Activated CD4-positive, alpha-beta T cell treated with anti-CD3 and anti-CD28 coated beads for 48 hours (primary cell): ENCODE results near the gene UFC1.
"Not testable (repeated sequence)": the region's sequence is repeated elsewhere in the genome, so short reads cannot be mapped to it uniquely, and the experiment has no call there.

Experiments
- DNase-seq: peaks from one replicate; pipeline ENCODE4 v3.0.0-alpha.2; 2020

UFC1 gene

DNA sequence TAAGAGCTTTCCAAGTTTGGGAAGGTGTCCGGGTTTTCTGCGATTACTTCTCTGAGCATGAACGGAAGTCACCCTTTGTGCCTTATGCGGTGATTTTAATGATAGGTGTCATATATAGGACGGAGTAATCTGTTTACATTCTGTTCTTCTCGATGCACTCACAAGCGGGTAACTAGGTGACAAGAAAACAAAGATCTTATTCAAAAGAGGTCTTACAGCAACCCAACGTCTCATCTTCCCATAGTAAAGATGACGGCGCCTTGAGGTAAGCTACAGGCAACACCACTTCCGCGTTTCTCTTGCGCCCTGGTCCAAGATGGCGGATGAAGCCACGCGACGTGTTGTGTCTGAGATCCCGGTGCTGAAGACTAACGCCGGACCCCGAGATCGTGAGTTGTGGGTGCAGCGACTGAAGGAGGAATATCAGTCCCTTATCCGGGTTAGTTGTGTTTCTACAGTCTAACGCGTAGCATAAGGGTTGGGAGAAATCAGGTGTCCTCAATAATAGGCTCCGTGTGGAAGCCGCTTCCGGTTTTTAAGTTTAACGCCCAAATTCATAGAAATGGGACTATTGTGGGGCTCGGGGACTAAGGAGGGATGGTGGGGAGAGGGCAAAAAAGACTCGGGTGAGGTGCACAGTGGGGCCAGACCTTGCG, at the start of gene UFC1:
UFC1 (plus strand) TSS at position 297 of the 656 bp plus-strand sequence; CDS start at position 317, 20 bp downstream.
- DNase-seq, result peak; percentile 86

GRCh38 chr1:161106431-161106830, 47.3 kb upstream of the UFC1 start:
- DNase-seq, result no peak

DNA sequence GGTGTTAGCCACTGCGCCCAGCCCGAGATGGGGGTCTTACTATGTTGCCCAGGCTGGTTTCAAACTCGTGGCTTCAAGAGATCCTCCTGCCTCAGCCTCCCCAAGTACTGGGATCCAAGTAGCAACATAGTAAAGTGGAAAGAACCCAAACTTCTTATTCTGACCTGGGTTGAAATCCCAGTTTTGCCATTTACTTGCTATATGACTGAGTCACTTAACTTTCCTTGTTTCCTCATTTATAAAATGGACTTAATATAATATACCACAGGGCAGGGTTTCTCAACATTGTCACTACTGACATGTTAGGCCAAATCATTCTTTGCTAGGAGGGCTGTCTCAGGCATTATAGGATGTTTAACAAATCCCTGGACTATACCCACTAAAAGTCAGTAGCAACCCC, 42.7 kb upstream of the UFC1 start:
- no peak for DNase-seq

DNA sequence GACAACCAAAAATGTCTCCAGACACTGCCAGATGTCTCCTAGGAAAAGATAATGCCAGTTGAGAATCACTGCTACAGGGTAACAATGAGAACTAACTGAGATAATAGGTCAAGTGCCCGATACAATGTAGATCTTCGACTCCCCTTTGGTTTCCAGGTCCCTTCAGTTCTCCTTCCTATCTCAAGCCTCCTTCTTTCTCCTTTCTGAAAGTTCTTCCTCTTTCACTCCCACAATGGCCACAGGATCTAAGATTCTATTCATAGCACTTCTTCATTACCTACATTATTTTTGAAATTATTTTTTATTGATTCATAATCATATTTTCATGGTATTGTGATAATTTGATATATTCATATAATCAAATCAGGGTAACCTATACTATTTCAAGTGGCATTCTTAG, 42.3 kb upstream of the UFC1 start:
- no peak for DNase-seq

GRCh38 chr1:161113915-161114314, 39.9 kb upstream of the UFC1 start:
- DNase-seq, result no peak

DNA sequence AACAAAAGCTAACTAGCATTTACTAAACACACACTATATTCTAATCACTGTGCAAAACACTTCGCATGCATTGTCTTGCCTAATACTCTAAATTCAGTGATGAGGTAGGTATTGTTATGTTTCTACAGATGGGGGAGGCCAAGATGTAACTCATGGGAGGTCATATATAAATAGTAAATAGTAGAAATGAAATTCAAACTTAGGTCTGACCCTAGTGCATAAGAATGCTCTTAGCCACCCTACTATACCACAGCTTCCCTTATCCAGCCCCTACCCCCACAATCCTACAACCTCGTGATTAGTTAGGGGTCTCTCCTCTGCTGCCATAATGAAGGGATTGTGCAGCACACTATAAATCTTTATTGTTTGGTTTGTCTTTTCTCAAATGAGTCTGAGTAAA, 39.2 kb upstream of the UFC1 start:
- no peak for DNase-seq

GRCh38 chr1:161115132-161115711, 38.6 kb upstream of the UFC1 start:
- DNase-seq, result peak; percentile 73

- DNase-seq, result not testable (repeated sequence)
Observed at GRCh38 chr1:161115961-161116360, 37.8 kb upstream of the UFC1 start.

DNA sequence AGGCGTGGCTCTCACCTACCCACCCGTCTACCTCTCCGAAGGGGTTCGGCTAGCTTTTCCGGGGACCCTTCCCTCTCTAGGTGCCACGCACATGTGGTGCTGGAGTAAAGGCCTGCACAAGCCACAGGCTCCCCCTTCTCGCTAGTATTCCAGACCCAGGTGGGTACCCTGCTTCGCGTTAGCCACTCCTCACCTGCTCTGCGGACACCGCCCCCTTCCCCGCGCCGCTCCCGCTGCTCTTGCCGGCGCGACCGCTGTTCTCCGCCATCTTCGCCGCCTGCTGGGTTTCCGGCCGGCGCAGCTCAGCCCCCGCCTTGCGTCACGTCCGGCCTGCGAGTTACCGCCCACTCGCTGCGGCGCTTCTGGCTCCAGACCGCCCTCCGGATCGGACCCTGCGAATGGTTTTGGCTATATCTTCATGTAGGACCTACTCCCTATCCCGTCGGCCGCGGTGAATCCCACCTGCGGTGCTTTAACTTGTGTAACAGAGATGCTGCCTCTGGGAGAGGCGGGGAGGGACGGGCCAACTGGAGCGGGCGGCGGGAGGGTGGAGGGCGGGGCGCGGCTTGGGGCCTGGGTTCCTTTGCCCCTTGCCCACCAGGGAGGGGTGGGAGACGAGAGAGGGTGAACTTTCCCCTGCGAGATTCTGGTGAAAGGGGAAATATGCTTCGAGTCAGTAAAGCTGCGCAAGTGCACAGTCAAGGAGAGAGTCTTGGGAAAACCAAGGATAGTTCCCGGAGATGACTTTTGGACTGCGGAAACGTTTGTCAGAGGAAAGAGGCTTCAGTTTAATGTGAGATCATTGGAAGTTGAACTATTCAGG, 35.8 kb upstream of the UFC1 start, which contains the start of the genes NIT1 and PFDN2:
NIT1 (plus strand) TSS at position 347 of the 823 bp plus-strand sequence; CDS start at position 419, 72 bp downstream.
PFDN2 (minus strand) TSS at position 279 of the 823 bp plus-strand sequence; CDS start at position 268, 11 bp downstream.
- DNase-seq, result peak; percentile 92

- DNase-seq, result peak; percentile 82
Observed at GRCh38 chr1:161119092-161119903, 34.5 kb upstream of the UFC1 start.

GRCh38 chr1:161121042-161121650, 32.6 kb upstream of the UFC1 start:
- DNase-seq, result no peak

GRCh38 chr1:161121834-161122233, 31.9 kb upstream of the UFC1 start:
- no peak for DNase-seq

DNA sequence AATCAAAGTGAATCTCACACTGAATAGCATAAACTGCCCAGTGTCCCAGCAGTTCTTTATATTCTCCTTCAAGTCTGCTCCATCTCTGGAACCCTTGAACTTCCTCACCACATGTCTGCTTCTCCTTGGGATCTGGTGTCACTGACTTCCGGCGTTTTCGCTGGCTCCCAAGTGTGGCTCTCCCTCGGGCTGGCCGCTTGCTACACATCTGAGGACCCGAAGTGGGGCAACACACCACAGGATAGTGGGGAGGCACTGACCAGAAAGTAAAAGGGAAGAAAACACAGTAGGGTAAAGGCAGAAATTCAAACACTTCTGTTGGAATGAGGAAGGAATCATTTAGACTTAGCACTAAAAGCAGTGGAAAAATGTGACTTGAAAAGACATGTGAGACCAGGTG, 30.8 kb upstream of the UFC1 start:
- no peak for DNase-seq

DNA sequence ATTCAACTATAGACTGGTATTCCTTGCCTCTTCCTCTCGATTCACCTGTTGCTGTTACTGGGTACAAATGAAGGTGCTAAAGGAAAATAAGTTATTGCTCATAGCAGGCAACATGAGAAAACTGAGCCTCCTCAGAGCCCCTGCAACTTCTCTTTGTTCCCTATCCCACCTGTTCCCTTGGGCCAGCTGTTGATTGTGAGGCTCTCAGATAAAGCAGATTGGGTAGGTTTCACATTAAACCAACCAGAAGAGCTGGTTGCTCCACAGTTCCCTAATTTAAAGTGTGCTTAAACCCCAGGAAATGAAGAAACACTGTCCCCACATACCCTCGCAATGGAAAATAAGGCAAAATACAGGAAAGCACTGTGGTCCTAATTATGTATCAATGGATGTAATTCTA, 26.1 kb upstream of the UFC1 start:
- no peak for DNase-seq

GRCh38 chr1:161128591-161129420, 25.0 kb upstream of the UFC1 start:
- DNase-seq, result no peak

DNA sequence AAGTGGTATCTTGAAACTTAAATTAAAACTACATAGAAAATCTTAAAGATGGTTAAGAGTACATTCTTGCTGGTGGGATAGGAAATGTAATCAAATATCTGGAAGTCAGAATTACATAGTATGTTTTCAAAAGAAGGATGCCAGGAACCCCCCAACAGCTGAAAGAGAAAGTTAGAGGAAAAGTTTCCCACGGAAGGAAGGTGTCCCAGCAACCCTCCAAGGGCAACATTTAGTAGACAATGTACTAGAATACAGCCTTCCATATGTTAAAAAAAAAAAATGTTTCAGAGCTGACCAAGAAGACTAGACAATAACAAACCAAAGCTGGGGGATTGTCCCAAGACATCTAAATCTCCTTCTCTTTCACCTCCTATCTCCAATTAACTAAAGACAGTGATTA, 23.5 kb upstream of the UFC1 start:
- DNase-seq, result no peak

DNA sequence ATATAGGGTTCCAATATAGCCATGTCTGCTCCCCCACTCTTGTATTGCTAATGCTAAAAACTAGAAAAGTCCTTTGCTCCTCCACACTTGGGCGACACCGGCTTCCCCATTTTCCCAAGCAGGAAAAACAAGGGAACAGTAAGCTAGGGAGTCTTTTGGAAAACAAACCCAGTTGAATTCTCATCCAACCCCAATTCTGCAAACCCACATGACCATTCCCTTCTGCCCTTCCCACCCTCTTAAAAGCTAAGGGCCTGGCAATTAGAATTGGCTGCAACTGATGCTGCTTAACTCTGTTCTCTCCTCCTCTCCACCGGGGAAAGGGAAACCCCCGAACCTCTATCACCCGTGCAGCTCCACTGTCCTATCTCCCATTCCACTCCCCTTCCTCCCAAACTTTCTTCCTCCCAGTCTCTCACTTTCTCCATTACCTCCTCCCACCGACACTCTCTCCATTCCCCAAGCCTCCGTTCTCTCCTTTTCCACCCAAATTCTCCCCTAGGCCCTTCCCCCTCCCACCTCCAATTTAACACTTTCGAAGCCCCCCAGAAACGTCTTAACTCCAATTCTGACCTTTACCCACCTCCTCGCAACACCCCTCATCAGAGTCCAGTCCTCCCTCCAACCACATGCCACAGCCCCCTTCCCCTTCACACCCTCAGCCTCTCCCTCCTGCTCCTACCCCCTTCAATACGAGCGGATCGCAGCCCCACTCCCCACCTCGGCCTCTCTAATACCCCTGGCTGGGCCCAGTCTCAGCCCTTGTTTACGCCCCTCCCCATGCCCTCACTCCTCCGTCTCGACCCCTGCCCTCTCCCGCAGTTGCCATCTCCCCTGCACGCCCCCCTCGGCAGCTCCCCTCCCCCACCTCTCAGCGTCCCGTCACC, 22.0 kb upstream of the UFC1 start:
- DNase-seq, result peak; percentile 22

DNA sequence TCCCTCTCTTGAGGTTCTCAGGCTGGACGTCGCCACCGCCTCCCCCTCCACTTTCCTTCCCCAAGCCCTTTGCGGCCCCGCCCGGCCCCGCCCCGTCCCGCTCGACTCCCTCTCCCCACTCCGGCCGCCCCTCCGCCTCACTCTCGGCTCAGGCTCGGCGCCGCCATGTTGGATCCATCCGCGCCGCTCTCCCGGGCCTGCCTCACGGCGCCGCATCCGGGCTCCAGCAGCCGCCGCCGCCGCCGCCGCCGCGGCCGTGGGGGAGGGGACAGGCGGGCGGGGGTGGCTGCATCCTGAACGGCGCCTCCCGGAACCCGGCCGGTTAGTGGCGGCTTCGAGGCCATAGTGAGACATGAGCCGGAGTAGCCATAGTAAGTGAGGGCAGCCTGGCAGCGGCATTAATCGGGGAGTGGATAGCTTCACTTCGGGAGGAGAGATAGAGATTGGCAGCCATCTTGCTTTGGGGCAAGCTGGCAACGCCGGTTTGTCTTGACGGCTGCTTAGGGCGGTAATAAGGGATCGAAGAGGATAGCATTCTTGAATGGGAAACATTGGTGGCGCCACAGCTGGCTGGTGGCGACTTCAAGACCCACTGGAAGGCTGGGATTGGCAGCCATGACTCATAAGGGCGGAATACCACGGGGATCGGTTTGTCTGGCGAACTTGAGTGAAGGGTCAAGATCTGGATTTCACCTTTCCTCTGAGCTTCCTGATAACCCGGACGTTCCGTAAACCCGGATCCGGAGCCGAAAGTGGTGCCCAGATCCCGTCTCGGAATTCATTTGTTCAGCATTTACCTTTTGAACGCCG, 21.2 kb upstream of the UFC1 start, which contains the start of gene DEDD:
DEDD (minus strand) TSS at position 258 of the 810 bp plus-strand sequence. CDS start 8,205 bp downstream, outside the sequence.
- peak; percentile 94 for DNase-seq

GRCh38 chr1:161133220-161133740, 20.5 kb upstream of the UFC1 start:
- no peak for DNase-seq
